ENCODE measurements around the gene AIFM3.

Gene AIFM3

DNA sequence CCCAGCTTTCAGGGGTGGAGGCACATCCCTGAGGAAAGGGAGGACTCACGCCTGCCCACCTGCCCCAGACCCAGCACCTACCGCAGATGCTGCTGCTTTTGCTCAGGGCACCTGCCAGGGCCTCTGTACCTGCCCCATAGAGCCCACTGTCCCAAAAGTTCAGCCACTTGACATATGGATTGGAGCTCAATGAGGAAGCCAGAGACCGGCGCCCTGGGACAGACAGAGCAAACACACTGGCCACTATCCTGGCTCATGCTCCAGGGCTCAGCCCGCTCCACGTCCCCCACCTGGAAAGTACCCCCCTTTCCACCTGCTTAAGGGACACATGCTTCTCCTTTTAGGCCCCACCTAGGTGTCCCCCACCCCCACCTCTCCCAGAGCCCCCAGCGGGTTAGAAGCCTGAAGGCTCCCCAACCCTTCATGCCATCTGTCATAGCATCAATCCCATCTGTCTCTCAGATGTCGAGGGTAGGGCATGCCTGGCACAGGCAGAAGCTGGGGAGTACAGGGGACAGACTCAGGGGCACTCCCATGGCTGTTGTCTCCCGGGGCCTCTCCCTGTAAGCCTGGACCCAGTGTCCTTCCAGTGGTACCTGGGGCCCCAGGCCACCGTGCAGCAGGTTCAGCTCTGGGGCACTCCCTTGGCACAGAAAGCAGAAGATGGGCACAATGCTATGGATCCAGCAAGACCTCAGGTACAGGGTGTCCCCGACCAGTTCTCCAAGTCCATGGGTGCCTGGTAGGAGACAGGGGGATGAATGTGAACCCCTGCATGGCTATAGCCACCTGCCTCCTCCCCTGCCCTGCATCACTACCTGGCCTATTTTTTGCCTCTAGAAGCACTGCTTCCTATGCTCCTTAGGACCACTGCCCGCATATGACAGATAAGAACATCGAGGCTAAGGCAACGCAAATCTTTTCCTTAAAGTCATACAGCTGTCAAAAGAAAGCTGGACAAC is 45.7 kb downstream of the AIFM3 start:
- no peak overlapping the region for H3K4me3 ChIP-seq (ENCODE audit: control insufficient read depth, low read depth, low read length)
- DNase-seq (ENCODE audit: low read depth): no peak
- TF ChIP-seq, protein P1, sequence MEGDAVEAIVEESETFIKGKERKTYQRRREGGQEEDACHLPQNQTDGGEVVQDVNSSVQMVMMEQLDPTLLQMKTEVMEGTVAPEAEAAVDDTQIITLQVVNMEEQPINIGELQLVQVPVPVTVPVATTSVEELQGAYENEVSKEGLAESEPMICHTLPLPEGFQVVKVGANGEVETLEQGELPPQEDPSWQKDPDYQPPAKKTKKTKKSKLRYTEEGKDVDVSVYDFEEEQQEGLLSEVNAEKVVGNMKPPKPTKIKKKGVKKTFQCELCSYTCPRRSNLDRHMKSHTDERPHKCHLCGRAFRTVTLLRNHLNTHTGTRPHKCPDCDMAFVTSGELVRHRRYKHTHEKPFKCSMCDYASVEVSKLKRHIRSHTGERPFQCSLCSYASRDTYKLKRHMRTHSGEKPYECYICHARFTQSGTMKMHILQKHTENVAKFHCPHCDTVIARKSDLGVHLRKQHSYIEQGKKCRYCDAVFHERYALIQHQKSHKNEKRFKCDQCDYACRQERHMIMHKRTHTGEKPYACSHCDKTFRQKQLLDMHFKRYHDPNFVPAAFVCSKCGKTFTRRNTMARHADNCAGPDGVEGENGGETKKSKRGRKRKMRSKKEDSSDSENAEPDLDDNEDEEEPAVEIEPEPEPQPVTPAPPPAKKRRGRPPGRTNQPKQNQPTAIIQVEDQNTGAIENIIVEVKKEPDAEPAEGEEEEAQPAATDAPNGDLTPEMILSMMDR (conservative IDR thresholded peaks at IDR 0.05; ENCODE audit: control insufficient read depth, insufficient read depth, low read depth, low read length): no peak

DNA sequence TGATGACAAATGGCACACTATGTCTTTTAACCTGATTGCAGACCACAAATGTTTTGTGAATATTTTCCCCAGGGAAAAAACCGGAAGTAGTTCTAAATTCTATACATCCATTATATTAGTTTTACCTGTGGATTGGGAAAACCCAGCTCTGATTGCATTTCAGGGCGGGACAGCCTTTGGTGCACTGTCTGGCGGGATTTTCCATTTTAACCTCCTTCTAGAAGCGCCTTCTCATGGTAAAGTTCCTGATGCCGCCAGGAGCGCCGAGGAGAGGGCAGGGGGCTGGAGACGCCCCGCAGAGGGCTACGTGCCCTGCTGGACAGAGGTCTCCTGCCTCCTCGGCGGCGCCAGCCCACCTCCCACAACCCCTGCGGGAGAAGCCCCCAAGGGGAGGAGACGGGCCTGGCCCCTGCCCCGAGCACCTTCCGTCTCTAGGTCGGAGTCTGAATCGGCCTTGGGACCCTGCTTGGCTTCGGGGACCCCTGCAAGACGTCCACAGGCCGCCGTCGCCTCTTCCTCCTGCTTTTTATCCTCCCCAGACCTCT is 46.7 kb downstream of the AIFM3 start:
- no peak for DNase-seq (ENCODE audit: low read depth)
- TF ChIP-seq, protein P1 (conservative IDR thresholded peaks at IDR 0.05; ENCODE audit: control insufficient read depth, insufficient read depth, low read depth, low read length): no peak
- H3K4me3 ChIP-seq (ENCODE audit: control insufficient read depth, low read depth, low read length): peak overlapping the region; percentile 53

DNA sequence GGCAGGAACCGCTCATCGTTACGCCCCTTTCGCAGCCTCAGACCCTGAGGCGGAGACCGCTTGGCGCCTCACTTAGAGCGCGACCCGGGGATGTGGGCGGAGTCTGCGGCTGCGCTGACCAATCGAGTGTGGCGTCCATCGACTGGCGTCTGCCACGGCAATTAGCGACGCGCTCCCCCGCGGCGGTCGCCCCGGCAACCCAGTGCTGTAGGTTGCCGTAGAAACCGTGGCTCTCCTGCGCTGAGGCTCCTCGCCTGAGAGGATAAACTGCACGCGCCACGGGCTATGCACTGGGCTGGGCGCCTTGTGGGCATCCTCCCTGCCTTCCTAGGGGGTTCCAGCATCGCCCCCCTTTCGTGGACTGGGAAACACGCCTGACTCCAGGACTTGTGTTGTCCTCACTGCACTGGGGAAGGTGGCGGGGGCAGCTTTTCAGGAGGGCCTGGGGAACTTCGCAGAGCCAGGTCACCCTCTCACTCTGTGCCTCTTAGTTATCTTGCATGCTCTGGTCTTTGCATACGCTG is 47.2 kb downstream of the AIFM3 start:
- peak; percentile 82 for DNase-seq (ENCODE audit: low read depth)
- H3K4me3 ChIP-seq (ENCODE audit: control insufficient read depth, low read depth, low read length): peak overlapping the region; percentile 53
- TF ChIP-seq, protein P1 (conservative IDR thresholded peaks at IDR 0.05; ENCODE audit: control insufficient read depth, insufficient read depth, low read depth, low read length): no peak

DNA sequence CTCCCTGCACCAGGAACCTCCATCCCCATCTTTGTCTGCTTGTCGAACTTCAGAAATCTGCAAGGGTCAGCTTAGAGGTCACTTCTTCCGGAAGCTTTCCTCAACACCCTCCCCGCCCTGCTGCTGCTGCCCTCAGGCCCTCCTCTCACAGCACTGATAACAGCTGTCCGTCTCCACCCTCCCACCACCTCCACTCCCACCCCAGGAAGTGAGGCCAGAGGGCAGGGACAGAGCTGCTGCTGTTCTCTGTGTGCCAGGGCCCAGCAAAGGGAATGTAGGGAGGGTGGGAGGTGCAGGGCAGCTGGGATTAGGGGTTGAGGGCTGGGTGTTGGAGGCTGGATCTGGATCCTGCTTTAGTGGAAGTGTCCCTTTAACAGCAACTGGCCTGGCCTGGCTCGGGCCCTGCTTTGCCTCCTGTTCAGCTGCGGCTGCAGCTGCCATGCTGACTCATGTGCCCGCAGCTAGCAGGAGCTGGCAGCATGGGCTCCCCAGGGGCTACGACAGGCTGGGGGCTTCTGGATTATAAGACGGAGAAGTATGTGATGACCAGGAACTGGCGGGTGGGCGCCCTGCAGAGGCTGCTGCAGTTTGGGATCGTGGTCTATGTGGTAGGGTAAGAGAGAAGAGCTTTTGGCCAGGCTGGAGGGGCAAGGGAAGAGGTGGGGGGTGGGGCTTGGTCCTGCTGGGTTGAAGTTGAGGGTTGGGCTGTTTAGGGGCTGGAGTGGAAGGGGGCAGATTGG is 47.8 kb downstream of the AIFM3 start, which contains the start of gene P2RX6:
P2RX6 (plus strand) TSS at position 440 of the 740 bp plus-strand sequence; CDS start at position 450, 10 bp downstream.
- peak within 1 kb of the TSS; percentile 53 for H3K4me3 ChIP-seq (ENCODE audit: control insufficient read depth, low read depth, low read length)
- peak; percentile 41 for DNase-seq (ENCODE audit: low read depth)
- TF ChIP-seq, protein P1 (conservative IDR thresholded peaks at IDR 0.05; ENCODE audit: control insufficient read depth, insufficient read depth, low read depth, low read length): no peak

DNA sequence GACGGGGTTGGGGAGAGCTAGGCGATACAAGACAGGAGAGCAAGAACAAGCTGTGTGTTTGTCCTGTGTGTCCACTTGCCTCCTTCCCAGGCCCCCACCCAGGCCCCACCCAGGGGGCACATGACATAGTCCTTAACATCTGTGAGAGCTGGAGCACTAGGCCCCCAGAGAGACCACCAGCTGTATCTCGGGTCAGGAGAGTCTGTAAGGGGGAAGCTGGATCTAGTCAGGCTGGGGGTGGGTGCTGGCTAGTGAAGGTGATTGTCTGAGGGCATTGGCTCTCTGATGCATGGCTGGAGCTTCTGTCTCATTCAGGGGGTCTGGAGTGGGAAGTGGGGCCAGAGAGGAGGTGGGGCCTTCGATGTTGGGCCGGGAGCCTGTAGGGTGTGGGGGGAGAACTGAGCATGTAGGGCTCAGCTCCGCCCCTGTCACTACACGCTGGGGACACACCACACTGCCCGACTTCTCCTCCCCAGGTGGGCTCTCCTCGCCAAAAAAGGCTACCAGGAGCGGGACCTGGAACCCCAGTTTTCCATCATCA is 48.5 kb downstream of the AIFM3 start:
- H3K4me3 ChIP-seq (ENCODE audit: control insufficient read depth, low read depth, low read length): no peak overlapping the region
- no peak for DNase-seq (ENCODE audit: low read depth)
- TF ChIP-seq, protein P1 (conservative IDR thresholded peaks at IDR 0.05; ENCODE audit: control insufficient read depth, insufficient read depth, low read depth, low read length): no peak
